ENCODE data around the gene CPN1.

CPN1 gene

GRCh38 chr10:100120550-100120949, 38.9 kb upstream of the CPN1 start:
- in situ Hi-C loops (cut with HindIII; ENCODE audit: low sequenced_read_pairs) = no loop called here
- no peak overlapping the region for H3K4me3 ChIP-seq (ENCODE audit: low read depth, low read length)
- no peak for TF ChIP-seq CTCF (IDR thresholded peaks at IDR 0.05; ENCODE audit: low read depth, low read length)
- DNase-seq (ENCODE audit: low read depth, low spot score) = no peak

- no peak for DNase-seq (ENCODE audit: low read depth, low spot score)
- TF ChIP-seq CTCF (IDR thresholded peaks at IDR 0.05; ENCODE audit: low read depth, low read length) = no peak
- in situ Hi-C loops (cut with HindIII; ENCODE audit: low sequenced_read_pairs) = no loop called here
- H3K4me3 ChIP-seq (ENCODE audit: low read depth, low read length) = no peak overlapping the region
Measured at GRCh38 chr10:100119726-100120125, 38.1 kb upstream of the CPN1 start.

- no peak for DNase-seq (ENCODE audit: low read depth, low spot score)
- TF ChIP-seq CTCF (IDR thresholded peaks at IDR 0.05; ENCODE audit: low read depth, low read length) = no peak
- no peak overlapping the region for H3K4me3 ChIP-seq (ENCODE audit: low read depth, low read length)
- in situ Hi-C loops (cut with HindIII; ENCODE audit: low sequenced_read_pairs) = no loop called here
Measured at GRCh38 chr10:100114976-100115770, 33.5 kb upstream of the CPN1 start.

- H3K4me3 ChIP-seq (ENCODE audit: low read depth, low read length) = no peak overlapping the region
- DNase-seq (ENCODE audit: low read depth, low spot score) = no peak
- in situ Hi-C loops (cut with HindIII; ENCODE audit: low sequenced_read_pairs) = no loop called here
- no peak for TF ChIP-seq CTCF (IDR thresholded peaks at IDR 0.05; ENCODE audit: low read depth, low read length)
Measured at GRCh38 chr10:100114460-100114859, 32.8 kb upstream of the CPN1 start.

- no peak for TF ChIP-seq CTCF (IDR thresholded peaks at IDR 0.05; ENCODE audit: low read depth, low read length)
- H3K4me3 ChIP-seq (ENCODE audit: low read depth, low read length) = no peak overlapping the region
- DNase-seq (ENCODE audit: low read depth, low spot score) = no peak
- in situ Hi-C loops (cut with HindIII; ENCODE audit: low sequenced_read_pairs) = no loop called here
Measured at GRCh38 chr10:100109670-100110069, 28.0 kb upstream of the CPN1 start.

GRCh38 chr10:100106865-100107264, 25.2 kb upstream of the CPN1 start:
- in situ Hi-C loops (cut with HindIII; ENCODE audit: low sequenced_read_pairs) = no loop called here
- TF ChIP-seq CTCF (IDR thresholded peaks at IDR 0.05; ENCODE audit: low read depth, low read length) = no peak
- DNase-seq (ENCODE audit: low read depth, low spot score) = no peak
- H3K4me3 ChIP-seq (ENCODE audit: low read depth, low read length) = no peak overlapping the region
